Kidney capillary endothelial cell (primary cell): Measurements from ENCODE around the gene RSPO1.

Experiments
- DNase-seq: peaks from one replicate; pipeline ENCODE4 v3.0.0-alpha.2; 2018; ENCODE audit warnings: low spot score

Gene RSPO1

GRCh38 chr1:37656881-37657280 lies 22.2 kb upstream of the RSPO1 start:
- no peak for DNase-seq

- DNase-seq = no peak
Measured at GRCh38 chr1:37656026-37656425, 21.3 kb upstream of the RSPO1 start.

- no peak for DNase-seq
Measured at GRCh38 chr1:37655274-37655673, 20.6 kb upstream of the RSPO1 start.

GRCh38 chr1:37653906-37654305 lies 19.2 kb upstream of the RSPO1 start:
- DNase-seq = no peak

GRCh38 chr1:37652976-37653375 lies 18.3 kb upstream of the RSPO1 start:
- DNase-seq = no peak

- DNase-seq = no peak
Measured at GRCh38 chr1:37651803-37652202, 17.1 kb upstream of the RSPO1 start.

GRCh38 chr1:37650721-37651120 lies 16.0 kb upstream of the RSPO1 start:
- DNase-seq = no peak

- no peak for DNase-seq
Measured at GRCh38 chr1:37650173-37650572, 15.5 kb upstream of the RSPO1 start.

GRCh38 chr1:37647281-37647680 lies 12.6 kb upstream of the RSPO1 start:
- no peak for DNase-seq

GRCh38 chr1:37641059-37641458 lies 6.4 kb upstream of the RSPO1 start:
- no peak for DNase-seq

- no peak for DNase-seq
Measured at GRCh38 chr1:37636435-37636834, 1.7 kb upstream of the RSPO1 start.

- no peak for DNase-seq
Measured at GRCh38 chr1:37634992-37635902, 555 bp upstream of the RSPO1 start.

- DNase-seq = no peak
Measured at GRCh38 chr1:37633938-37634243, 801 bp downstream of the RSPO1 start.

- DNase-seq = no peak
Measured at GRCh38 chr1:37633040-37633937, 1.4 kb downstream of the RSPO1 start.

- no peak for DNase-seq
Measured at GRCh38 chr1:37631036-37631435, 3.7 kb downstream of the RSPO1 start.

GRCh38 chr1:37630426-37631028 lies 4.2 kb downstream of the RSPO1 start:
- no peak for DNase-seq

- DNase-seq = no peak
Measured at GRCh38 chr1:37629726-37630425, 4.8 kb downstream of the RSPO1 start.

GRCh38 chr1:37629008-37629407 lies 5.7 kb downstream of the RSPO1 start:
- no peak for DNase-seq

GRCh38 chr1:37628026-37628556 lies 6.6 kb downstream of the RSPO1 start:
- no peak for DNase-seq

GRCh38 chr1:37622131-37622530 lies 12.6 kb downstream of the RSPO1 start:
- DNase-seq = no peak

GRCh38 chr1:37621326-37621870 lies 13.3 kb downstream of the RSPO1 start:
- no peak for DNase-seq

GRCh38 chr1:37620707-37621106 lies 14.0 kb downstream of the RSPO1 start:
- DNase-seq = no peak
